ENCODE results near the gene OR52I1. TPM values are rescaled to one million over a fixed set of nuclear protein-coding genes. Genes with fewer than 3 reads are reported as not detected.
A peak's percentile ranks its signal among the peaks of the same experiment; 100 is the strongest.

Gene OR52I1
- total RNA-seq, 2 donors from 2014 or later = not detected

DNA sequence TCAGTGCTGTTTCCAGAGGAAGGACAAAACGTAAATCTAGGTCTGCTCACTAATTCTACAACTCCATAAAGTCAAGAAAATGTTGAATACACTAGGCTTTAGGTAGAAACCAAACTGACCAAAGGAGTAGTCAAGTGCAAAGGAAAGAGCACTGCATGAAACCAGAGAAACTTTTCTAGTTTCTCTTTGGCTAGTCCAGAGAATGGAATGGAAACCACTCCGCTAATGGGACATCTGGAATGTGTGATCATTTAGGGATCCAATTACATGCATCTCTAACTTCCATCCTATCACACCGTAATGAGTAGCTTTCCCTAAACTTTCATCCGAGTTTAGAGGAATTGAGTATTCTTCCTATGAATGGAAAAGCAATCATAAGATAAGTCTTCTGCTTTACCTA, 46.4 kb upstream of the OR52I1 start:
- H3K9ac ChIP-seq (ENCODE audit: extremely low read depth, low read length, poor library complexity, severe bottlenecking) = no peak overlapping the region
- H3K4me3 ChIP-seq (ENCODE audit: low read length) = no peak overlapping the region
- H3K36me3 Mint-ChIP-seq (ENCODE audit: low read depth) = no peaks in the 10 kb centered on the region
- TF ChIP-seq, protein P1, sequence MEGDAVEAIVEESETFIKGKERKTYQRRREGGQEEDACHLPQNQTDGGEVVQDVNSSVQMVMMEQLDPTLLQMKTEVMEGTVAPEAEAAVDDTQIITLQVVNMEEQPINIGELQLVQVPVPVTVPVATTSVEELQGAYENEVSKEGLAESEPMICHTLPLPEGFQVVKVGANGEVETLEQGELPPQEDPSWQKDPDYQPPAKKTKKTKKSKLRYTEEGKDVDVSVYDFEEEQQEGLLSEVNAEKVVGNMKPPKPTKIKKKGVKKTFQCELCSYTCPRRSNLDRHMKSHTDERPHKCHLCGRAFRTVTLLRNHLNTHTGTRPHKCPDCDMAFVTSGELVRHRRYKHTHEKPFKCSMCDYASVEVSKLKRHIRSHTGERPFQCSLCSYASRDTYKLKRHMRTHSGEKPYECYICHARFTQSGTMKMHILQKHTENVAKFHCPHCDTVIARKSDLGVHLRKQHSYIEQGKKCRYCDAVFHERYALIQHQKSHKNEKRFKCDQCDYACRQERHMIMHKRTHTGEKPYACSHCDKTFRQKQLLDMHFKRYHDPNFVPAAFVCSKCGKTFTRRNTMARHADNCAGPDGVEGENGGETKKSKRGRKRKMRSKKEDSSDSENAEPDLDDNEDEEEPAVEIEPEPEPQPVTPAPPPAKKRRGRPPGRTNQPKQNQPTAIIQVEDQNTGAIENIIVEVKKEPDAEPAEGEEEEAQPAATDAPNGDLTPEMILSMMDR (conservative IDR thresholded peaks at IDR 0.05) = no peak
- peaks cover 7% of the 10 kb centered on the region for H3K27me3 Mint-ChIP-seq (ENCODE audit: insufficient read depth)
- H3K4me1 Mint-ChIP-seq = no peaks in the 10 kb centered on the region
- H3K9me3 ChIP-seq (ENCODE audit: control insufficient read depth, low read length) = no peaks in the 10 kb centered on the region
- H3K9me3 Mint-ChIP-seq = peaks cover 6% of the 10 kb centered on the region
- DNase-seq = no peak
- H3K27ac ChIP-seq (ENCODE audit: low read depth, low read length) = no peak overlapping the region
- WGBS, 2 experiments (ENCODE audit: insufficient coverage in 1 of 2, insufficient read length in 1 of 2) = 74 to 87% methylated on average over 3 to 4 of the region's 4 CpGs
- H3K27ac Mint-ChIP-seq = no peak overlapping the region
- H3K27me3 ChIP-seq (ENCODE audit: control insufficient read depth, insufficient read depth, low read length, poor library complexity, severe bottlenecking) = no peaks in the 10 kb centered on the region
- H3K4me1 ChIP-seq (ENCODE audit: control insufficient read depth, insufficient read depth, low read length) = no peaks in the 10 kb centered on the region
- H3K36me3 ChIP-seq (ENCODE audit: control insufficient read depth, insufficient read depth, low read length) = no peaks in the 10 kb centered on the region
- no peak overlapping the region for H3K4me3 Mint-ChIP-seq

DNA sequence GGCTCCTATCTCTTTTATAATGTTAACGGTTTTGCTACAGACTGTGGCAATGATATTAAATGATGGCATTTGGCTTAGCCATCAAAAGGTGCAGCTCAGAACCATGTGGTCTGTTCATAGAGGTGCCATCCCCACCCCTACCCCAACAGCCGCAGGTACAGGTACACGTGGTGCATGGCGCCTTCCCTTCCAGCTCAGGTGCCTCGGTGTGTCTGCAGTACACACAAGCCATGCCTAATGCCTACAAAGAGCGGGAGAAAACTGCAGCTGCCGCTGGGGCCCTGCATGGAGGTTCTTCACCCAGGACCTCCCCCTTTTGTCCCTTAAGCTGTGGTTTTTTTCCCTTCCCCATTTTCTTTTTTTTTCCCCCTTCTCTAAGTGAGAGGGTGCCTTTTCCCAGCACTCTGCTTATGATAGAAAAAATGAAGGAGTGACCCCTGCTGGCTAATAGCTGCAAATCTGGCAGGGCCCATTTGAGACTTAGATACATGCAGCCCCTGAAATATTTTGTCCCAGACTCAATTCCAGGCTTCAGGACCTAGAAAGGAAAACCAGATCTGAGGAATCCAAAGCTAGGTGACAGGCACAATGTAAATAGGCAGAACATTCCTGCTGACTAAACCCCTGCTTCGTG, 42.4 kb upstream of the OR52I1 start:
- peaks cover 9% of the 10 kb centered on the region for H3K27me3 Mint-ChIP-seq (ENCODE audit: insufficient read depth)
- no peaks in the 10 kb centered on the region for H3K9me3 ChIP-seq (ENCODE audit: control insufficient read depth, low read length)
- H3K4me3 ChIP-seq (ENCODE audit: low read length) = no peak overlapping the region
- H3K4me1 Mint-ChIP-seq = no peaks in the 10 kb centered on the region
- H3K27ac Mint-ChIP-seq = no peak overlapping the region
- H3K27me3 ChIP-seq (ENCODE audit: control insufficient read depth, insufficient read depth, low read length, poor library complexity, severe bottlenecking) = no peaks in the 10 kb centered on the region
- peaks cover 12% of the 10 kb centered on the region for H3K9me3 Mint-ChIP-seq
- DNase-seq = peak; percentile 50
- TF ChIP-seq, protein P1 (conservative IDR thresholded peaks at IDR 0.05) = peak; percentile 72
- H3K4me1 ChIP-seq (ENCODE audit: control insufficient read depth, insufficient read depth, low read length) = no peaks in the 10 kb centered on the region
- no peak overlapping the region for H3K4me3 Mint-ChIP-seq
- H3K36me3 ChIP-seq (ENCODE audit: control insufficient read depth, insufficient read depth, low read length) = no peaks in the 10 kb centered on the region
- H3K27ac ChIP-seq (ENCODE audit: low read depth, low read length) = no peak overlapping the region
- H3K9ac ChIP-seq (ENCODE audit: extremely low read depth, low read length, poor library complexity, severe bottlenecking) = no peak overlapping the region
- 71 to 86% methylated on average over 6 to 8 of the region's 8 CpGs for WGBS, 2 experiments (ENCODE audit: insufficient coverage in 1 of 2, insufficient read length in 1 of 2)
- H3K36me3 Mint-ChIP-seq (ENCODE audit: low read depth) = no peaks in the 10 kb centered on the region

DNA sequence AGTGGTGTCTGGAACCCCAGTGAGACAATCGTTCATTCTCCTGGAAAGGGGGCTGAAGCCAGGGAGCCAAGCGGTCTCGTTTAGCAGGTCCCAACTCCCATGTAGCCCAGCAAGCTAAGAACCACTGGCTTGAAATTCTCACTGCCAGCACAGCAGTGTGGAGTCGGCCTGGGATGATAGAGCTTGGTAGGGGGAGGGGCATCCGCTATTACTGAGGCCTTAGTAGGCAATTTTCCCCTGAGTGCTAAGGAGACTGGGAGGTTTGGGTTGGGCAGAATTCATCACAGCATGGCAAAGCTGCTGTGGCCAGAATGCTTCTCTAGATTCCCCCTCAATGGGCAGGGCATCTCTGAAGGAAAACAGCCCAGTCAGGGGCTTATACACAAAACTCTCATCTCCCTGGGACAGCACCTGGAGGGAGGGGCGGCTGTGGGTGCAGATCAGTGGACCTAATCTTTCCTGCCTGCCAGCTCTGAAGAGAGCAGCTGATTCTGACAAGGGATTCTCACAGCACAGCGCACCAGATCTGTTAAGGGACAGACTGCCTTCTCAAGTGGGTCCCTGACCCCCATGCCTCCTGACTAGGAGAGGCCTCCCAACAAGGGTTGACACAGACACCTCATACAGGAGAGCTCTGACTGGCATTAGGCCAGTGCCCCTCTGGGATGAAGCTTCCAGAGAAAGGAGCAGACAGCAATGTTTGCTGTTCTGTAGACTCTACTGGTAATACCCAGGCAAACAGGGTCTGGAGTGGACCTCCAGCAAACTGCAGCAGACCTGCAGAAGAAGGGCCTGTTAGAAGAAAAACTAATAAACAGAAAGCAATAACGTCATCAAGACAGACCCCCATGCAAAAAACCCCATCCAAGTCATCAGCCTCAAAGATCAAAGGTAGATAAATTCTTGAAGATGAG, 34.1 kb upstream of the OR52I1 start:
- Mint-ChIP-seq H3K36me3 (ENCODE audit: low read depth) (no peaks in the 10 kb centered on the region), H3K27me3 (ENCODE audit: insufficient read depth) (no peaks in the 10 kb centered on the region), H3K4me3 (no peak overlapping the region), H3K27ac (no peak overlapping the region), H3K9me3 (peaks cover 14% of the 10 kb centered on the region), H3K4me1 (no peaks in the 10 kb centered on the region)
- DNase-seq = no peak
- Histone ChIP-seq H3K36me3 (ENCODE audit: control insufficient read depth, insufficient read depth, low read length) (no peaks in the 10 kb centered on the region), H3K27me3 (ENCODE audit: control insufficient read depth, insufficient read depth, low read length, poor library complexity, severe bottlenecking) (no peaks in the 10 kb centered on the region), H3K9me3 (ENCODE audit: control insufficient read depth, low read length) (peaks cover 6% of the 10 kb centered on the region), H3K9ac (ENCODE audit: extremely low read depth, low read length, poor library complexity, severe bottlenecking) (no peak overlapping the region), H3K4me1 (ENCODE audit: control insufficient read depth, insufficient read depth, low read length) (no peaks in the 10 kb centered on the region), H3K27ac (ENCODE audit: low read depth, low read length) (no peak overlapping the region), H3K4me3 (ENCODE audit: low read length) (no peak overlapping the region)
- WGBS, 2 experiments (ENCODE audit: insufficient coverage in 1 of 2, insufficient read length in 1 of 2) = 78 to 84% methylated on average over 5 to 8 of the region's 8 CpGs
- TF ChIP-seq, protein P1 (conservative IDR thresholded peaks at IDR 0.05) = no peak
